DOHH2 (cell line): ENCODE measurements around the gene BROX.

ENCODE experiments used
- EZH2phosphoT487 ChIP-seq: fragments of 200-600 bp; sonication (generic); IDR thresholded peaks from 2 replicates; pipeline ENCODE4 v1.6.1; 2017; ENCODE audit warnings: borderline replicate concordance, mild to moderate bottlenecking, antibody characterized with exemption, low read length, moderate library complexity, mixed read lengths
- TF ChIP-seq, protein P1 (sequence below): fragments of 200-600 bp; sonication (generic); IDR thresholded peaks from one replicate; pipeline ENCODE4 v1.5.1; 2014; ENCODE audit warnings: antibody characterized with exemption, mild to moderate bottlenecking, low read depth, low read length; ENCODE audit not compliant: poor library complexity, severe bottlenecking

DNA sequence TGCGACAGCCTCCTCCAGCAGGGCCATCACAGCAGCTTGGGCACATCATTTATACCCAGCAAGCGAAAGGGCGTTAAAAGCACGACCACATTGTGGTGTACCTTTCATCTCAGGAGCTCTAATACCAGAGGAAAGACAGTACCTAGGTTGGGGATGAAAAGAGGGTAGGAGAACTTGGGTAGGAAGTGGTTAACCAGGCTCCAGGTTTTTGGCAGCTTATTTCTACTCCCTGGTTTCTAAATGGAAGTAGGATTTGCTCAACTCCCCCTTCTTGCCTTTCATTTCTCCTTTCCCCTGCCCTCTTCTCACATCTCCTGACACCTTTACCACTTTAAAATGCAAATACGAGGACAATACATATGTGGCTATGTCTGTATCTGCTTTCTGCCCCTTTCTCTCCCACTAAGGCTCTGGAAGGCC is 54.8 kb downstream of the BROX start:
- TF ChIP-seq, protein P1, sequence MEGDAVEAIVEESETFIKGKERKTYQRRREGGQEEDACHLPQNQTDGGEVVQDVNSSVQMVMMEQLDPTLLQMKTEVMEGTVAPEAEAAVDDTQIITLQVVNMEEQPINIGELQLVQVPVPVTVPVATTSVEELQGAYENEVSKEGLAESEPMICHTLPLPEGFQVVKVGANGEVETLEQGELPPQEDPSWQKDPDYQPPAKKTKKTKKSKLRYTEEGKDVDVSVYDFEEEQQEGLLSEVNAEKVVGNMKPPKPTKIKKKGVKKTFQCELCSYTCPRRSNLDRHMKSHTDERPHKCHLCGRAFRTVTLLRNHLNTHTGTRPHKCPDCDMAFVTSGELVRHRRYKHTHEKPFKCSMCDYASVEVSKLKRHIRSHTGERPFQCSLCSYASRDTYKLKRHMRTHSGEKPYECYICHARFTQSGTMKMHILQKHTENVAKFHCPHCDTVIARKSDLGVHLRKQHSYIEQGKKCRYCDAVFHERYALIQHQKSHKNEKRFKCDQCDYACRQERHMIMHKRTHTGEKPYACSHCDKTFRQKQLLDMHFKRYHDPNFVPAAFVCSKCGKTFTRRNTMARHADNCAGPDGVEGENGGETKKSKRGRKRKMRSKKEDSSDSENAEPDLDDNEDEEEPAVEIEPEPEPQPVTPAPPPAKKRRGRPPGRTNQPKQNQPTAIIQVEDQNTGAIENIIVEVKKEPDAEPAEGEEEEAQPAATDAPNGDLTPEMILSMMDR = no peak
- no peak for TF ChIP-seq EZH2phosphoT487
